ENCODE data around the gene PAXX. TPM values are rescaled to one million over a fixed set of nuclear protein-coding genes. Genes with fewer than 3 reads are reported as not detected.

PAXX gene
- total and polyA plus RNA-seq, 2 donors (not counting 1 experiment from before 2014, with no cell fraction given): 74.8 to 167 TPM

- Mint-ChIP-seq H3K27me3 (no peaks in the 10 kb centered on the region), H3K9me3 (ENCODE audit: insufficient read depth) (no peaks in the 10 kb centered on the region), H3K27ac (no peak overlapping the region), H3K4me1 (no peaks in the 10 kb centered on the region), H3K4me3 (no peak overlapping the region)
- Histone ChIP-seq H3K4me2 (replicated peaks; ENCODE audit: low read depth, low read length, poor library complexity, severe bottlenecking) (no peak overlapping the region), H3K9me3 (ENCODE audit: control extremely low read depth in 1 of 3, control insufficient read depth in 2 of 3, insufficient read depth in 1 of 3, low read length in 2 of 3) (no peaks in the 10 kb centered on the region), H3K79me2 (ENCODE audit: control insufficient read depth, insufficient read depth, low read length) (no peaks in the 10 kb centered on the region), H3K27me3 (replicated peaks in 1 of 4; ENCODE audit: control extremely low read depth in 1 of 4, control insufficient read depth in 3 of 4, insufficient read depth in 4 of 4, low read length in 3 of 4) (no peaks in the 10 kb centered on the region), H3K4me1 (ENCODE audit: control insufficient read depth in 2 of 2, insufficient read depth in 2 of 2, low read length in 2 of 2) (no peaks in the 10 kb centered on the region), H2AFZ (ENCODE audit: insufficient read depth, low read depth, low read length, poor library complexity, severe bottlenecking) (no peak overlapping the region), H3K4me3 (ENCODE audit: control extremely low read depth in 1 of 5, extremely low read depth in 1 of 5, insufficient read depth in 1 of 5, low read depth in 2 of 5, low read length in 4 of 5) (no peak overlapping the region), H4K20me1 (ENCODE audit: control insufficient read depth, insufficient read depth, low read length, poor library complexity, severe bottlenecking) (no peaks in the 10 kb centered on the region), H3K9ac (ENCODE audit: low read length) (no peak overlapping the region), H3K36me3 (replicated peaks in 1 of 2; ENCODE audit: control extremely low read depth in 1 of 2, control insufficient read depth in 1 of 2, extremely low read depth in 1 of 2, insufficient read depth in 2 of 2, low read length in 1 of 2) (peaks cover 1 to 5% of the 10 kb centered on the region in 2 experiments), H3K27ac (ENCODE audit: low read length in 2 of 2) (no peak overlapping the region)
- WGBS (ENCODE audit: insufficient coverage): 93% methylated on average over 37 of the region's 39 CpGs
- TF ChIP-seq CTCF (IDR thresholded peaks at IDR 0.05): no peak
- TF ChIP-seq EZH2 (IDR thresholded peaks at IDR 0.05; ENCODE audit: borderline replicate concordance, insufficient read depth, low read depth, low read length, poor library complexity, severe bottlenecking): no peak
- CTCF ChIA-PET: no interaction called here
- intact Hi-C loops (cut with micrococcal nuclease): no loop called here
- ATAC-seq (ENCODE audit: low read depth) (no peak), DNase-seq (no peak)
- POLR2A ChIA-PET: interaction anchor here (0.6 to 0.9 kb wide), 2 partner anchors 17 to 249 kb away, joined by 3 to 10 read pairs; no protein-coding TSS in a partner anchor
These were observed 19.9 kb downstream of the PAXX start for GRCh38 chr9:137011907-137012675.
